Measurements from ENCODE around the gene RASL11B. TPM values are rescaled to one million over a fixed set of nuclear protein-coding genes. Genes with fewer than 3 reads are reported as not detected.

RASL11B gene
- polyA plus RNA-seq, 1 donor (not counting 4 experiments of a cell fraction or from before 2014, with no cell fraction given): 1.4 TPM

DNA sequence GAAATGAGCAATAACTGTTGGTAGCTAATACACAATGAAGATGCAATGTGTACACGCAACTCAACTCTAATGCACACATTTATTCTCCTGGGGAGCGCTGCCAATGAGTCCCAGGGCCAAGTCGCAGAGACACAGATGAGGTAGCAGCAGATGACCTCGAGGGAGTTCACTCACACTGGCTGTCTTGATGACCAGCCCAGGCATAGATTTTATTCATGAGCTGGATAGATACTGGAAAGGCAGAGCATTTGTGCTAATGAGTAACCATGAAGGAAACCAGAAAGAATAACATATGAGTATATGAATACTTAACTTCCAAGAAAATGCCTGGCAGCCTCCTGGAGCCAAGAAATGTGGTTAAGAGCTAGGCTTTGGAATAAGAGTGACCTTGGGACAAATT, 42.3 kb downstream of the RASL11B start:
- Histone ChIP-seq H3K9ac (ENCODE audit: control insufficient read depth, extremely low read depth, insufficient read depth, low read length) (no peak overlapping the region), H3K36me3 (ENCODE audit: control insufficient read depth in 2 of 2, extremely low read depth in 1 of 2, insufficient read depth in 2 of 2, low read length in 2 of 2) (no peaks in the 10 kb centered on the region), H3K79me2 (ENCODE audit: control insufficient read depth, insufficient read depth, low read length) (no peaks in the 10 kb centered on the region), H3K9me3 (ENCODE audit: control insufficient read depth, low read depth, low read length) (no peaks in the 10 kb centered on the region), H2AFZ (ENCODE audit: control insufficient read depth, low read length) (no peak overlapping the region), H3K4me1 (ENCODE audit: control insufficient read depth, extremely low read depth, insufficient read depth, low read length) (no peaks in the 10 kb centered on the region), H3K4me2 (ENCODE audit: control insufficient read depth, extremely low read depth, insufficient read depth, low read depth, low read length) (no peak overlapping the region), H3K4me3 (ENCODE audit: control insufficient read depth in 2 of 3, extremely low read depth in 1 of 3, insufficient read depth in 2 of 3, low read depth in 1 of 3, low read length in 3 of 3) (no peak overlapping the region), H4K20me1 (ENCODE audit: control insufficient read depth, extremely low read depth, insufficient read depth, low read length) (no peaks in the 10 kb centered on the region), H3K9me1 (ENCODE audit: control insufficient read depth, extremely low read depth, insufficient read depth, low read length) (no peaks in the 10 kb centered on the region), H3K27me3 (ENCODE audit: control insufficient read depth, extremely low read depth, insufficient read depth, low read length) (no peaks in the 10 kb centered on the region), H3K27ac (ENCODE audit: control insufficient read depth, insufficient read depth, low read length) (no peak overlapping the region)
- TF ChIP-seq, protein P1, sequence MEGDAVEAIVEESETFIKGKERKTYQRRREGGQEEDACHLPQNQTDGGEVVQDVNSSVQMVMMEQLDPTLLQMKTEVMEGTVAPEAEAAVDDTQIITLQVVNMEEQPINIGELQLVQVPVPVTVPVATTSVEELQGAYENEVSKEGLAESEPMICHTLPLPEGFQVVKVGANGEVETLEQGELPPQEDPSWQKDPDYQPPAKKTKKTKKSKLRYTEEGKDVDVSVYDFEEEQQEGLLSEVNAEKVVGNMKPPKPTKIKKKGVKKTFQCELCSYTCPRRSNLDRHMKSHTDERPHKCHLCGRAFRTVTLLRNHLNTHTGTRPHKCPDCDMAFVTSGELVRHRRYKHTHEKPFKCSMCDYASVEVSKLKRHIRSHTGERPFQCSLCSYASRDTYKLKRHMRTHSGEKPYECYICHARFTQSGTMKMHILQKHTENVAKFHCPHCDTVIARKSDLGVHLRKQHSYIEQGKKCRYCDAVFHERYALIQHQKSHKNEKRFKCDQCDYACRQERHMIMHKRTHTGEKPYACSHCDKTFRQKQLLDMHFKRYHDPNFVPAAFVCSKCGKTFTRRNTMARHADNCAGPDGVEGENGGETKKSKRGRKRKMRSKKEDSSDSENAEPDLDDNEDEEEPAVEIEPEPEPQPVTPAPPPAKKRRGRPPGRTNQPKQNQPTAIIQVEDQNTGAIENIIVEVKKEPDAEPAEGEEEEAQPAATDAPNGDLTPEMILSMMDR (optimal IDR thresholded peaks at IDR 0.05 in 1 of 3, IDR thresholded peaks at IDR 0.05 in 1 of 3, conservative IDR thresholded peaks at IDR 0.05 in 1 of 3; ENCODE audit: extremely low read depth in 1 of 3, insufficient read depth in 2 of 3, low read length in 3 of 3): no peak
- no peak for TF ChIP-seq EZH2 (IDR thresholded peaks at IDR 0.05; ENCODE audit: low read length)
- DNase-seq (ENCODE audit: low read depth, low spot score): no peak
- dilution Hi-C loops (cut with MboI; ENCODE audit: extremely low pct_ligation_motif_present, low sequenced_read_pairs): no loop called here
- no peak for FAIRE-seq

DNA sequence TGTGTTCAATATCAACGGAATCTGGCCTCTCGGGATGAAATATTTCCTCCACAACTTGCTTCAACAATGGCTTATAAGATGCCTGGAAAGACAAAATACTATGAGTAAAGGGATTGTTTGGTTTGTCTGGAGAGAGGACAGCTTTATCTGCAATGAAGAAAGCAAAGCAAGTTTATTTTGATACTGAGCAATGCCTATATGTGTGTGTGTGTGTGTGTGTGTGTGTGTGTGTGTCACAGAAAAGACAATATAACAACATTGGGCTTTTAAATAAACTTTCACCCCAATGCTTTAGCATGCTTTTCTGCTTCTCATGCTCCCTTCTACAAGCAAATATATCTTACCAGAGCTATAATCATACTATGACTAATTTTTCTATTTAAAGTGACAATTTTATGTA, 45.4 kb downstream of the RASL11B start:
- H3K4me2 ChIP-seq (ENCODE audit: control insufficient read depth, extremely low read depth, insufficient read depth, low read depth, low read length): no peak overlapping the region
- no peak for TF ChIP-seq EZH2 (IDR thresholded peaks at IDR 0.05; ENCODE audit: low read length)
- TF ChIP-seq, protein P1 (optimal IDR thresholded peaks at IDR 0.05 in 1 of 3, IDR thresholded peaks at IDR 0.05 in 1 of 3, conservative IDR thresholded peaks at IDR 0.05 in 1 of 3; ENCODE audit: extremely low read depth in 1 of 3, insufficient read depth in 2 of 3, low read length in 3 of 3): no peak
- H3K36me3 ChIP-seq (ENCODE audit: control insufficient read depth in 2 of 2, extremely low read depth in 1 of 2, insufficient read depth in 2 of 2, low read length in 2 of 2): no peaks in the 10 kb centered on the region
- no peaks in the 10 kb centered on the region for H3K27me3 ChIP-seq (ENCODE audit: control insufficient read depth, extremely low read depth, insufficient read depth, low read length)
- H2AFZ ChIP-seq (ENCODE audit: control insufficient read depth, low read length): no peak overlapping the region
- dilution Hi-C loops (cut with MboI; ENCODE audit: extremely low pct_ligation_motif_present, low sequenced_read_pairs): no loop called here
- no peaks in the 10 kb centered on the region for H4K20me1 ChIP-seq (ENCODE audit: control insufficient read depth, extremely low read depth, insufficient read depth, low read length)
- H3K9me3 ChIP-seq (ENCODE audit: control insufficient read depth, low read depth, low read length): no peaks in the 10 kb centered on the region
- H3K9ac ChIP-seq (ENCODE audit: control insufficient read depth, extremely low read depth, insufficient read depth, low read length): no peak overlapping the region
- FAIRE-seq (no peak), DNase-seq (ENCODE audit: low read depth, low spot score) (no peak)
- H3K27ac ChIP-seq (ENCODE audit: control insufficient read depth, insufficient read depth, low read length): no peak overlapping the region
- H3K79me2 ChIP-seq (ENCODE audit: control insufficient read depth, insufficient read depth, low read length): no peaks in the 10 kb centered on the region
- no peaks in the 10 kb centered on the region for H3K4me1 ChIP-seq (ENCODE audit: control insufficient read depth, extremely low read depth, insufficient read depth, low read length)
- H3K4me3 ChIP-seq (ENCODE audit: control insufficient read depth in 2 of 3, extremely low read depth in 1 of 3, insufficient read depth in 2 of 3, low read depth in 1 of 3, low read length in 3 of 3): no peak overlapping the region
- H3K9me1 ChIP-seq (ENCODE audit: control insufficient read depth, extremely low read depth, insufficient read depth, low read length): no peaks in the 10 kb centered on the region

All from keratinocyte (primary cell).